PC-3 (cell line): Measurements from ENCODE around the gene RNF144B. TPM values are rescaled to one million over a fixed set of nuclear protein-coding genes. Genes with fewer than 3 reads are reported as not detected.

Source experiments
- ATAC-seq: fragments of 200-7000 bp; cut with Tn5 transposase; 2 replicates; pipeline ENCODE4 v1.9.1; 2020; ENCODE audit warnings: mild to moderate bottlenecking, moderate library complexity
- BruUV-seq: library from RNA; stranded (reverse); fragments of 400-500 nt; replicated peaks from 2 replicates; lab custom pipeline; 2021; lab: Mats Ljungman, UMichigan
- CTCF ChIA-PET: fragments of 300-600 bp; sonication (Branson Sonifier 250); formaldehyde crosslinking; loops from one replicate; lab custom pipeline; 2022; ENCODE audit warnings: antibody characterized with exemption; lab: Charles Lee
- POLR2A ChIA-PET: fragments of 300-600 bp; sonication (Branson Sonifier 250); formaldehyde crosslinking; loops from one replicate; lab custom pipeline; 2022; ENCODE audit warnings: antibody characterized with exemption; ENCODE audit not compliant: unreplicated experiment; lab: Charles Lee
- DNase-seq: peaks from one replicate; pipeline ENCODE4 v3.0.0-alpha.2; 2015
- H2AFZ ChIP-seq: fragments of 300-600 bp; sonication (generic); 2 replicates; pipeline ENCODE4 v1.6.0; 2016; ENCODE audit warnings: antibody characterized with exemption, low read length
- H3F3A ChIP-seq: fragments of 300-600 bp; sonication (generic); one replicate; pipeline ENCODE4 v1.6.0; 2017; ENCODE audit warnings: antibody characterized with exemption, low read length, control low read depth, mild to moderate bottlenecking; ENCODE audit not compliant: unreplicated experiment
- H3K27ac ChIP-seq: fragments of 300-600 bp; sonication (generic); 2 replicates; pipeline ENCODE4 v1.5.1; 2016; ENCODE audit warnings: mild to moderate bottlenecking, low read length
- H3K27me3 ChIP-seq: fragments of 300-600 bp; sonication (generic); 2 replicates; pipeline ENCODE4 v1.6.1; 2016; ENCODE audit warnings: low read length, mixed read lengths
- H3K36me3 ChIP-seq: fragments of 300-600 bp; sonication (generic); 2 replicates; pipeline ENCODE4 v1.6.1; 2016; ENCODE audit warnings: low read depth, mixed run types, low read length, mixed read lengths
- H3K4me1 ChIP-seq: fragments of 300-600 bp; sonication (generic); 2 replicates; pipeline ENCODE4 v1.5.1; 2016; ENCODE audit warnings: low read length; ENCODE audit not compliant: insufficient read depth
- H3K4me2 ChIP-seq: fragments of 300-600 bp; sonication (generic); 2 replicates; pipeline ENCODE4 v1.6.0; 2016; ENCODE audit warnings: low read length
- H3K4me3 ChIP-seq: fragments of 300-600 bp; sonication (generic); 2 replicates; pipeline ENCODE4 v1.5.1; 2016; ENCODE audit warnings: mild to moderate bottlenecking, low read length, mixed read lengths
- H3K79me2 ChIP-seq: fragments of 300-600 bp; sonication (generic); 2 replicates; pipeline ENCODE4 v1.6.1; 2017; ENCODE audit warnings: low read length, mixed read lengths
- H3K9ac ChIP-seq: fragments of 300-600 bp; sonication (generic); 2 replicates; pipeline ENCODE4 v1.6.0; 2016; ENCODE audit warnings: mild to moderate bottlenecking, low read length
- H3K9me2 ChIP-seq: fragments of 300-600 bp; sonication (generic); replicated peaks from 2 replicates; pipeline ENCODE4 v1.6.1; 2016; ENCODE audit warnings: mixed run types, low read length, mixed read lengths
- H3K9me3 ChIP-seq: fragments of 300-600 bp; sonication (generic); 2 replicates; pipeline ENCODE4 v1.6.1; 2016; ENCODE audit warnings: low read length, mixed read lengths
- H4K20me1 ChIP-seq: fragments of 300-600 bp; sonication (generic); 2 replicates; pipeline ENCODE4 v1.6.1; 2016; ENCODE audit warnings: low read length, mixed read lengths
- EZH2 ChIP-seq: fragments of 300-600 bp; sonication (generic); IDR thresholded peaks from one replicate; pipeline ENCODE4 v1.6.1; 2017; ENCODE audit warnings: antibody characterized with exemption, mild to moderate bottlenecking, low read length; ENCODE audit not compliant: unreplicated experiment
- EZH2phosphoT487 ChIP-seq: fragments of 300-600 bp; sonication (generic); IDR thresholded peaks from 2 replicates; pipeline ENCODE4 v1.6.1; 2018; ENCODE audit warnings: mild to moderate bottlenecking, antibody characterized with exemption, low read length, borderline replicate concordance
- intact Hi-C: fragments of 100-400 bp; cut with micrococcal nuclease; formaldehyde crosslinking; loops from 2 replicates; pipeline ENCODE4 v1.9.0; 2023
- total RNA-seq: library from RNA; depleted of rRNA; stranded (reverse); fragments of >200 nt; gene quantifications from 2 replicates; pipeline ENCODE4 v1.2.3, GENCODE V29; 2014
- TF ChIP-seq, protein P1 (sequence below): fragments of 300-600 bp; sonication (generic); conservative IDR thresholded peaks from 2 replicates; pipeline ENCODE4 v1.5.1; 2017; ENCODE audit warnings: antibody characterized with exemption, low read depth, mild to moderate bottlenecking, low read length

RNF144B gene
- total RNA-seq, 1 experiment from 2014 or later: 4.6 TPM

DNA sequence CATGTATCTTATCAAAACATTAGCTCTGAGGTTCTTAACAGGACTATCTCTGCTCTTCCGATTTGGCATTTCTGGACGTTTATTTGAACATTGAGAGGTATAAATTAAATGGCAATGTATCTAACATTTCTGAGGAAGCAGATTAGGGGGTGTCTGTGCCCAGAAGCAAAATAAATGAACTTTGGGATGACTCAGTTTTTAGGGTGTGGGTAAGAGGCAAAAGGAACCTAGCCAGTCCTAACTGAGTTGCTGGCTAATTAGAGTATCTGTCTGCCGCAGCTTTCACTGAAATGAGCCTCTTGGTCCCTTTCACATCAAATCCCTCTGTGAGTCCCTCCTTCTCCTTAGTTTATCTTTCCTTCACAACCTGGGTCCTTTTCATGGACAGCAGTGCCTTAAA is 1.1 kb downstream of the RNF144B start:
- TF ChIP-seq, protein P1, sequence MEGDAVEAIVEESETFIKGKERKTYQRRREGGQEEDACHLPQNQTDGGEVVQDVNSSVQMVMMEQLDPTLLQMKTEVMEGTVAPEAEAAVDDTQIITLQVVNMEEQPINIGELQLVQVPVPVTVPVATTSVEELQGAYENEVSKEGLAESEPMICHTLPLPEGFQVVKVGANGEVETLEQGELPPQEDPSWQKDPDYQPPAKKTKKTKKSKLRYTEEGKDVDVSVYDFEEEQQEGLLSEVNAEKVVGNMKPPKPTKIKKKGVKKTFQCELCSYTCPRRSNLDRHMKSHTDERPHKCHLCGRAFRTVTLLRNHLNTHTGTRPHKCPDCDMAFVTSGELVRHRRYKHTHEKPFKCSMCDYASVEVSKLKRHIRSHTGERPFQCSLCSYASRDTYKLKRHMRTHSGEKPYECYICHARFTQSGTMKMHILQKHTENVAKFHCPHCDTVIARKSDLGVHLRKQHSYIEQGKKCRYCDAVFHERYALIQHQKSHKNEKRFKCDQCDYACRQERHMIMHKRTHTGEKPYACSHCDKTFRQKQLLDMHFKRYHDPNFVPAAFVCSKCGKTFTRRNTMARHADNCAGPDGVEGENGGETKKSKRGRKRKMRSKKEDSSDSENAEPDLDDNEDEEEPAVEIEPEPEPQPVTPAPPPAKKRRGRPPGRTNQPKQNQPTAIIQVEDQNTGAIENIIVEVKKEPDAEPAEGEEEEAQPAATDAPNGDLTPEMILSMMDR: no peak
- Histone ChIP-seq H3K4me1 (peaks cover 33% of the 10 kb centered on the region), H3K36me3 (no peaks in the 10 kb centered on the region), H3K27me3 (no peaks in the 10 kb centered on the region), H2AFZ (peak overlapping the region; percentile 94), H4K20me1 (no peaks in the 10 kb centered on the region), H3K9me3 (no peaks in the 10 kb centered on the region), H3F3A (no peaks in the 10 kb centered on the region), H3K9ac (peak overlapping the region; percentile 62), H3K4me3 (peak overlapping the region; percentile 78), H3K9me2 (no peaks in the 10 kb centered on the region), H3K27ac (peak overlapping the region; percentile 74), H3K4me2 (peak overlapping the region; percentile 90), H3K79me2 (peaks cover 30% of the 10 kb centered on the region)
- ATAC-seq (peak; percentile 14), DNase-seq (peak; percentile 11)
- ChIA-PET POLR2A (interaction anchor here (0.6 kb wide), 2 partner anchors 137 to 813 kb away, joined by 3 read pairs; no protein-coding TSS in a partner anchor), CTCF (no interaction called here)
- BruUV-seq: no TSS peak
- intact Hi-C loops: loop anchor here (2.0 to 10.0 kb wide), 3 partner anchors 41 to 243 kb away; partner anchors contain the start of gene DEK

GRCh38 chr6:18388942-18389341 is 1.8 kb downstream of the RNF144B start:
- ATAC-seq: peak; percentile 56
- H3K27ac ChIP-seq: peak overlapping the region; percentile 74
- CTCF ChIA-PET: no interaction called here

GRCh38 chr6:18389479-18389878 is 2.3 kb downstream of the RNF144B start:
- H3K27ac ChIP-seq: peak overlapping the region; percentile 74
- CTCF ChIA-PET: no interaction called here

More at GRCh38 chr6:18388942-18389341, 1.8 kb downstream of the RNF144B start:
- H3F3A ChIP-seq: no peaks in the 10 kb centered on the region
- BruUV-seq: no TSS peak
- no peaks in the 10 kb centered on the region for H3K36me3 ChIP-seq
- no peaks in the 10 kb centered on the region for H4K20me1 ChIP-seq
- H3K79me2 ChIP-seq: peaks cover 30% of the 10 kb centered on the region
- intact Hi-C loops: loop anchor here (1.0 to 10.0 kb wide), 5 partner anchors 16 to 244 kb away; partner anchors contain the start of gene DEK
- peak; percentile 90 for DNase-seq
- H3K9me2 ChIP-seq: no peaks in the 10 kb centered on the region
- H3K4me1 ChIP-seq: peaks cover 33% of the 10 kb centered on the region
- peak overlapping the region; percentile 94; the same call in 1 of the 2 replicates for H2AFZ ChIP-seq
- H3K4me3 ChIP-seq: peak overlapping the region; percentile 78
- TF ChIP-seq EZH2 (no peak), EZH2phosphoT487 (no peak)
- TF ChIP-seq, protein P1: no peak
- peak overlapping the region; percentile 90 for H3K4me2 ChIP-seq
- no peaks in the 10 kb centered on the region for H3K27me3 ChIP-seq
- POLR2A ChIA-PET: no interaction called here
- H3K9me3 ChIP-seq: no peaks in the 10 kb centered on the region
- H3K9ac ChIP-seq: peak overlapping the region; percentile 62

More at GRCh38 chr6:18389479-18389878, 2.3 kb downstream of the RNF144B start:
- POLR2A ChIA-PET: no interaction called here
- peaks cover 33% of the 10 kb centered on the region for H3K4me1 ChIP-seq
- H3K4me3 ChIP-seq: peak overlapping the region; percentile 78
- no peaks in the 10 kb centered on the region for H3K9me3 ChIP-seq
- peaks cover 30% of the 10 kb centered on the region for H3K79me2 ChIP-seq
- H3F3A ChIP-seq: no peaks in the 10 kb centered on the region
- peak overlapping the region; percentile 90 for H3K4me2 ChIP-seq
- no peaks in the 10 kb centered on the region for H3K9me2 ChIP-seq
- no peaks in the 10 kb centered on the region for H3K27me3 ChIP-seq
- DNase-seq (peak; percentile 16), ATAC-seq (no peak)
- no peak for TF ChIP-seq EZH2
- TF ChIP-seq EZH2phosphoT487: no peak
- TF ChIP-seq, protein P1: no peak
- BruUV-seq: no TSS peak
- intact Hi-C loops: loop anchor here (1.0 to 10.0 kb wide), 5 partner anchors 16 to 245 kb away; partner anchors contain the start of gene DEK
- no peaks in the 10 kb centered on the region for H4K20me1 ChIP-seq
- H2AFZ ChIP-seq: peak overlapping the region; percentile 13; the same call in 1 of the 2 replicates
- H3K36me3 ChIP-seq: no peaks in the 10 kb centered on the region
- H3K9ac ChIP-seq: peak overlapping the region; percentile 62
